GM21515 (cell line): ENCODE measurements around the gene ZBTB46.

ENCODE experiments used
- ATAC-seq: cut with Tn5 transposase; IDR thresholded peaks from one replicate; pipeline ENCODE4 v1.9.1; 2021; ENCODE audit not compliant: unreplicated experiment

Gene ZBTB46

GRCh38 chr20:63748934-63749270, 82.2 kb downstream of the ZBTB46 start:
- no peak for ATAC-seq

DNA sequence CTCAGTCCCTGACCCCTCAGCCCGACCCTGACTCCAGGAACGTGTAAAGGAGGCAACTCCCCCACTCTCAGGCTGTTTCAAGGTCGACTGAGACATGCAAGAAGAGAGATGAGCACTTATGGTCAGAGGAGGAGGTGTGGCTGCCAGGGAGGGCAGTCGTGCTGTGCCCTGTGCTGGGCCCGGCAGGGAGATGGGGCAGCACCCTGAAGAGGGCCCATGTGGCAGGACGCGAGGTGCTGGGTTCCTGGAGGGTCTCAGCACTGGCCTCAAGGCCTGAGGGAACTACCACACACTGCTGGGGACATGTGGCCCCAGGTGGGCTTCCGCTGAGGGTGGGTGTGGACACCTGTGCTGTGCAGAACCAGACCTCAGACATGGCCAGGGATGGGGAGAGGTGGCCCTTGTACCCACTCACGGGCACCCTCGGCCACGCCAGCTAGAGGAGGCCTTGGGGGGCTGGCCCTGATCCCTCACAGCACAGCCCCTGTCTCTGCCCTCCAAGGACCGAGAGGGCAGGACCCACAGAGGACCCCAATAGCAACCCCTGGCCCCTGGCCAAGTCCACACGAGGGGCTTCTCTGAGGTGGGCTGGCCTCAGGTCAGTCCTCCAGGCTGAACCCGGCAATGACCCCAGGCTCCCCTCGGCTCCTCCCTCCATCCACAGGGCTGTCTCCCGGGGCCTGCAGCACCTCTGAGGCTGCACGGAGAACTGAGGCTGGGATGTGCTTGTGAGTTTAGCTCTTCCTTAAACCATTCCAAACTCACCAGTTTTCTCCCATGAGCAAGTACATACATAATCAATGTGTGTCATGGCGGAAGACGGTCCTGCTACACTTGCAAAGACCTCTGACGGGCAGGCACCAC, 82.8 kb downstream of the ZBTB46 start:
- no peak for ATAC-seq

GRCh38 chr20:63747622-63748069, 83.4 kb downstream of the ZBTB46 start:
- ATAC-seq: no peak

DNA sequence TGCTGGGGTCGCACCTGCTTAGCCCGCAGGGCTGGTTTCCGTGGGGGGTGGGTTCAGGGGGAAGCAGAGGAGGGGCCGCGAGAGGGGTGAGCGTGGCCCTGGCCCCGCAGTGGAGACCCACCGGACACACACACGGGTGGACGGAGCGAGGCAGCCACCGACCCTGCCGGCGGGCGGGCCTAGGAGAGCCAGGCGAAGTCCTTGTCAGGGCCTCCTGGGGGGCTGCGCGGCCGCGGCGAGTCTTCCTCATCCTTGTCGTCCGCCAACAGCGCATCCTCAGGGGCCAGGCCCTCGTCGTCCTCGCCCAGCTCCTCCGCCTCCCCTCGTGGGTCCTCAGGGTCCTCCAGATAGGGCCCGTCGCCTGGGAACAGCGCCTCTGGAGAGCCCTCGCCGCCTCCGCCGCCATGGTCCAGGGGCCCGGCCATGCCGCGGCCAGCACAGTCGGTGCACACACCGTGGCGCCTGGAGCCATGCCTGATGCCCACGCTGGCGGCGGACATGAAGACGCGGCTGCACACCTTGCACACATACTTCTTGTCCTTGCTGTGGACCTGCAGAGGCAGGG, 84.2 kb downstream of the ZBTB46 start:
- ATAC-seq: no peak

GRCh38 chr20:63745961-63746731, 84.9 kb downstream of the ZBTB46 start:
- no peak for ATAC-seq

DNA sequence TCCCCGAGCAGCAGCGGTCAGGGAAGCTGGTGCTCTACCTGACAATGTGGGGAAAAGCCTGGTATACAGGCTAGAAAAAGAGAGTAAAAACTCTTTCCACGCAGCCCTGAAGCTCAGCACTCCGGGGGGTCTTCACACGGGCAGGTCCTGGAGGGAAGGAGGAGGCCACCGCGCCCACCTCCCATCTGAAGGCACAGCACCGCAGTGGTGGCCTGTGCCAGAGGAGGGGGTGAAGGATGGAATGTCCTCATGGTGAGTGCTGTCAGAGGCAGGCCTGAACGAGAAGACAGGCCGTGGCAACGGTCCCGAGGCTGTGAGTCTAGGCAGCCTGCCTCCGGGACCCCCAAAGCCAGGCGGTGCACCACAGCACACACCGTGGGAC, 85.6 kb downstream of the ZBTB46 start:
- ATAC-seq: no peak

DNA sequence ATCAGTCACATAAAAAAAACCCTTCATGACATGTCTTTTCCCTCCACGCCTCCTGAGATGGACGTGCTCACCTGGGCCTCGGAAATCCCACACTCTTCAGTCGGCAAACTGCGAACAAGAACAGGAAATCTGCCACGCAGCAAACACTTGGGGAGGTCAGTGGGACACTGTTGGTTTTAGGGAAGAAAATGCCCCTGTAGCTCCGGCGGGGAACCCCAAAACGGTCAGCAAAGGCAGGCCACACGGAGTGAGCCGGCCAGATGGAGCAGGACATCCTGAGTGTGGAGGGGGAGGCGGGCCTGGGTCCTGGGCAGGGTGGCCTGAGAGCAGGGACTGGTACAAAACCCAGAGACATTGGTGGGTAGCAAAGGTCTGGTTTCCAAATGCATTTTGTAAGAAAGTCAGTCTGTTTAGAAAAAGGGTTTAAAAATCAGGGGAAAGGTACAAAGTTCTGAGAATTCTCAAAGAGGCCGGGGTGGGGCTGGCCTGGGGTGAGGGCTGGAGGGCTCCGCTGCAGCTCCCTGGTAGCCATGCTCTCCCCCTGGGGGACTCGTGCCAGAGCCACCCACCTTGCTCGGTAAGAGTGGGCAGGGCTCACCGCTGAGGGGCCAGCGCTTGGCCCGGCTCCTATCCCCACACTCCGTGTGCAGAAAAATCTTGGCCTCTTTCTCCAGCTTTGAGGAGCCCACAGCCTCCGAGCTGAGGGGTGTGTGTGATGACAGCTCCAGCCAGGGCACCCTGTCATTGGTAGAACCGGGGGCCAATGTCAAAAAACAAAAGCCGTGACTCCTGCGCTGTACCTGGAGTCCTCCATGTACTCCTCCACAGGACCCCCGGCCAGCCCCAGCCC, 86.3 kb downstream of the ZBTB46 start:
- ATAC-seq: no peak

DNA sequence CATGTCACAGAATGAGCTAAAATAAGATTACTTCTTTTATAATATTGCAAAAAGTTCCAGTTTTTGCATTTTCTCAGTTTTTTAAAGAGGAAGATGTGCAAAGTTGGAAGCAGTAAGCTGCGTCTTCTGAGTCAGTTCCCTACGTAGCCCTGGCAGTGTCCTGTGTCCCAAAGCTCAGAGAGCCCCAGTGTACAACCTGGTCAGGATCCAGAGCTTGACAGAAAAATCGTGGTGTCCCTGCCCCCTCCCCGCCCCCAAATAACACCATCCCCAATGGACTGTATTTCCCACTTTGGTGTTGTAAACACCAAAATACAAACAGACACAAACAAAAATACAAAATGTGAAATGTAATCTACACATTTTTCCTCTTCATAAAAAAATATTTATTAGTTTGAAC, 86.9 kb downstream of the ZBTB46 start:
- ATAC-seq: no peak

GRCh38 chr20:63743210-63743970, 87.7 kb downstream of the ZBTB46 start:
- no peak for ATAC-seq

GRCh38 chr20:63742381-63743024, 88.6 kb downstream of the ZBTB46 start:
- no peak for ATAC-seq

DNA sequence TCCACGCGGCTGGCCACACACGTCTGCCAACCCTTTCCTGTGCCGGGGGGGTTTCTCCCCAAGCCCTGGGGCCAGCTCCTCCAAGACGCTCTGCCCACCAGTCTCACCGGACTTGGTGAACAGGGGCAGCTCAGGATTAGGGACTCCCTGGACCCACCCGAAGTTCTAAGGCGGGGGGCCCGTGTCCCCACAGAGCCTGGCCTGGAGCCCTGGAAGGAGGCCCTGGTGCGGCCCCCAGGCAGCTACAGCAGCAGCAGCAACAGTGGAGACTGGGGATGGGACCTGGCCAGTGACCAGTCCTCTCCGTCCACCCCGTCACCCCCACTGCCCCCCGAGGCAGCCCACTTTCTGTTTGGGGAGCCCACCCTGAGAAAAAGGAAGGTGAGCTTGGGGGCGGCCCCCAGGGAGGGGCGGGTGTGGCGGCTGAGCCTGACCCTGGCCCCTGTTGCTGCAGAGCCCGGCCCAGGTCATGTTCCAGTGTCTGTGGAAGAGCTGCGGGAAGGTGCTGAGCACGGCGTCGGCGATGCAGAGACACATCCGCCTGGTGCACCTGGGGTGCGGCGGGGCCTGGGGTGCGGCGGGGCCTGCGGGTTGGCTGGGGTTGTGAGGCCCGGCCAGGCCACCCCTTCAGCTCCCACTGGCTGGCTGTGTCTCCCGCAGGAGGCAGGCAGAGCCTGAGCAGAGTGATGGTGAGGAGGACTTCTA, 89.2 kb downstream of the ZBTB46 start:
- no peak for ATAC-seq

GRCh38 chr20:63741354-63741675, 89.7 kb downstream of the ZBTB46 start:
- no peak for ATAC-seq

DNA sequence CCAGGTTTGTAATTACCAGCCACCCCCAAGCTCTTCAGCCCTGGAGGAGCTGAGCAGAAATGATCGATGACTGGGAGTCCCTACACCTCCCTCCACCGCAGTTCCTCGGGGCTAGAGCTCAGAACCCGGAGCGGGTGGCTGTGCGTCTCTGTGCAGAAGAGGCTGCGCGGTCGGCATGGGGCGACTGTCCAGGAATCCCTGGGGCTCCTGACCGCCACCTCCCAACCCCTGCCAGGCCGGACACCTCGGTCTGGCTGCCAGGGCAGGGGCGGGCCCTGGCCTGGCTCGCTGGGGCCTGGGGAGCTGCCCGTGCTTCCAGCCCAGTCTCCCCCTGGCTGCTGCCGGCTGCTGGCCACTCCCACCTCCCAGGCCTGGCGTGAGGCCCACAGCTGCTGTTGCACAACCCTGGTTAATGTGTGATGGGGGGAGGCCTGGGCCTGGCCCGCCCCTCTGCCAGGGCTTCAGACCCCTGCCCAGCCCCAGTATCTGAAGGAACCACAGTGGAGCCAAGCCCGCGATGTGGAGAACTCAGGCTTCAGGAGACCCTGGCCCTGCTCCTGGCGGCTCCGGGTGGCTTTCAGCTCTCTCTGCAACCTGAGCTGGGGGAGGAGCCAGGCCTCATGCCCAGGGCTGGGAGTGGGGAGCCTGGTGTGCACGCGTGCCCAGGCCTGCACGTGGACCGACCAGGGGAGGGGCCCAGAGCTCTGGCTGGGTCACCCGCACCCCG, 90.3 kb downstream of the ZBTB46 start:
- ATAC-seq: no peak

DNA sequence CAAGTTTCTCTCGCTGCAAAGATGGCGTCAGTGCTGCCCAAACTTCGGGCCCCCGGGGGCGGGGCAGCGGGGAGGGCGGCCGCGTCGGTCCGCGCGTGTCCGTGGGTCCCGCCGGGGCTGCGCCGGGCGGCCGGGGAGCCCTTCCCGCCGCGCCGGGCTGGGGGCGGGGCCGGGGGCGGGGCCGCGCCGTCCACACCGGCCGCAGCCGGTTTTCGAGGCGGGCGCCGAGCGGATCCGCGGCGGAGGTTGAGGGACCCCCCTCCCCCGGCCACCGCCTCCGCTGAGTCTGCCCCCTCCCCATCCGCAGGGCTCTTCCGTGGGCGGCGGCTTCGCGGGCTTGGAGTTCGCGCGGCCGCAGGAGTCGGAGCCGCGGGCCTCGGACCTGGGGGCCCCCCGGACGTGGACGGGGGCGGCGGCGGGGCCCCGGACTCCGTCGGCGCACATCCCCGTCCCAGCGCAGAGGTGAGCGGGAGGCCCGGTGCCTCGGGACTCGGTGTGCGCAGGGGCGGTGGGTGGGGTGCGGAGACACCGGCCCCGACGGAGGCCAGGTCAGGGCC, 90.9 kb downstream of the ZBTB46 start:
- ATAC-seq: no peak

DNA sequence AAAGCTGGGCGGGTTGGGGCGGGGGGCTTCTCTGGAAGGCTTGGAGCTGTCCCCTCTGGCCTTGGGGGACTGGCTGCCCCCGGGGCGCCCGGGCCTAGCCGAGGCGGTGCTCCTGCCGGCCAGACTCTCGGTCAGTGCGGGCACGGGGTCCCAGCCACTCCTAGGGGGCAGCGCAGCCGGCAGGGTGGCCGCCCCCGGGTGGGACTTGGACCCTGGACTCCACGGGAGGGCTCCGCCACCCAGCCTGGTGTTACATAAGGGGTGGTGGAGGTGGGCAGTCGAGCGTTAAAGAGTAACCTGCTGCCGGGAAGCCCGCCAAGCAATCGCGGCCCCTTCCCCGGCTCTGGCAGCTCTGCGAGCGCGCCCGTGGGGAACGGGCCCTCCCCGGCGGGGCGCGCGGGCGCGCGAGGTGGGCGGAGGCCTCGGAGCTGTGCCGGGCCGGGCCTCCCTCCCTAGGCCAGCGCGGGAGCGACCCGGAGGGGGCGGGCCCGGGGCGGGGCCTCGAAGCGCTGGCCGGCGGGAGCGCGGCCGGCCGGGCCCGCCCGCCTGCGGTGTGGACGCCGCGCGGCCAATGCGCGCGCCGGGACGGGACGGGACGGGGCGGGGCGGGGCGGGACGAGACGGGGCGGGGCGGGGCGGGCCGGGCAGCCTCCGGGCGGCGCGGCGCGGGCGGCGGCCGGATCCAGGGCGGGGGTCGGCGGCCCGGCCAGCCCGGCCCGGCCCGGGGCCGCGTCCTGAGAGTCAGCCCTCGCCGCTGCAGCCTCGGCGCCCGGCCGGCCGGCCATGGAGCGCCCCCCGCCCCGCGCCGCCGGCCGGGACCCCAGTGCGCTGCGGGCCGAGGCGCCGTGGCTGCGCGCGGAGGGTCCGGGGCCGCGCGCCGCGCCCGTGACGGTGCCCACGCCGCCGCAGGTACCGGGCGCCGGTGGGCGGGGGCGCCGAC, 91.7 kb downstream of the ZBTB46 start, which contains the start of gene SLC2A4RG:
TSS of gene SLC2A4RG (plus strand) at position 647 of the 940 bp plus-strand sequence. CDS start at position 784, 137 bp downstream.
- peak; percentile 37 for ATAC-seq

DNA sequence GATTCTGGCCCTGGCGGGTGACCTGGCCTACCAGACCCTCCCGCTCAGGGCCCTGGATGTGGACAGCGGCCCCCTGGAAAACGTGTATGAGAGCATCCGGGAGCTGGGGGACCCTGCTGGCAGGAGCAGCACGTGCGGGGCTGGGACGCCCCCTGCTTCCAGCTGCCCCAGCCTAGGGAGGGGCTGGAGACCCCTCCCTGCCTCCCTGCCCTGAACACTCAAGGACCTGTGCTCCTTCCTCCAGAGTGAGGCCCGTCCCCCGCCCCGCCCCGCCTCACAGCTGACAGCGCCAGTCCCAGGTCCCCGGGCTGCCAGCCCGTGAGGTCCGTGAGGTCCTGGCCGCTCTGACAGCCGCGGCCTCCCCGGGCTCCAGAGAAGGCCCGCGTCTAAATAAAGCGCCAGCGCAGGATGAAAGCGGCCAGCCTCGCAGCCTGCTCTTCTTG, 92.4 kb downstream of the ZBTB46 start:
- ATAC-seq: no peak
